Natural killer cell (primary cell): ENCODE data around the gene ANKRD7. TPM values are rescaled to one million over a fixed set of nuclear protein-coding genes. Genes with fewer than 3 reads are reported as not detected.

Experiments
- ATAC-seq, 3 donors: fragments of 150-1000 bp in 2 of 3; fragments of 200-7000 bp in 1 of 3; cut with Tn5 transposase; 1 replicate in 1 of 3; 2 replicates in 2 of 3; pipeline ENCODE4 v1.10.0; 2021; ENCODE audit warnings: mild to moderate bottlenecking in 2 of 3, moderate library complexity in 2 of 3
- DNase-seq, 2 donors: peaks; one replicate each; pipeline versions ENCODE4 v3.0.0 to v3.0.0-alpha.2; 2013 to 2021; ENCODE audit warnings: mixed read lengths in 1 of 2
- H3K27ac ChIP-seq: one replicate; pipeline ENCODE4 v1.5.1; 2013; ENCODE audit warnings: mild to moderate bottlenecking, low read length
- H3K27me3 ChIP-seq: one replicate; pipeline ENCODE4 v1.6.1; 2013; ENCODE audit warnings: low read length; ENCODE audit not compliant: control insufficient read depth, insufficient read depth
- H3K36me3 ChIP-seq: one replicate; pipeline ENCODE4 v1.6.1; 2013; ENCODE audit warnings: low read length; ENCODE audit not compliant: control insufficient read depth, insufficient read depth
- H3K4me1 ChIP-seq: one replicate; pipeline ENCODE4 v1.6.1; 2013; ENCODE audit warnings: low read length; ENCODE audit not compliant: control insufficient read depth, insufficient read depth
- H3K4me3 ChIP-seq: one replicate; pipeline ENCODE4 v1.5.1; 2013; ENCODE audit warnings: low read length
- H3K9me3 ChIP-seq: one replicate; pipeline ENCODE4 v1.6.1; 2013; ENCODE audit warnings: low read length; ENCODE audit not compliant: control insufficient read depth, insufficient read depth
- H3K27ac Mint-ChIP-seq, 2 donors: one replicate each; pipeline ENCODE4 v1.8.0; 2022; ENCODE audit warnings: mild to moderate bottlenecking in 2 of 2, mixed read lengths in 2 of 2, moderate library complexity in 1 of 2
- H3K27me3 Mint-ChIP-seq, 2 donors: one replicate each; pipeline ENCODE4 v1.8.0; 2022; ENCODE audit warnings: low read depth in 2 of 2, mixed read lengths in 2 of 2
- H3K36me3 Mint-ChIP-seq: one replicate; pipeline ENCODE4 v1.8.0; 2022; ENCODE audit warnings: mixed read lengths
- H3K4me1 Mint-ChIP-seq, 2 donors: one replicate each; pipeline ENCODE4 v1.8.0; 2022; ENCODE audit warnings: mixed read lengths in 2 of 2
- H3K4me3 Mint-ChIP-seq: one replicate; pipeline ENCODE4 v1.8.0; 2022; ENCODE audit warnings: mild to moderate bottlenecking, moderate library complexity, mixed read lengths
- H3K9me3 Mint-ChIP-seq, 2 donors: one replicate each; pipeline ENCODE4 v1.8.0; 2022; ENCODE audit warnings: mixed read lengths in 2 of 2
- CTCF ChIP-seq: fragments of 200-600 bp; IDR thresholded peaks from one replicate; pipeline ENCODE4 v1.8.0; 2022; ENCODE audit warnings: antibody characterized with exemption
- WGBS: methylation state at CpG from one replicate; pipeline ENCODE4 v1.1.7; 2013; ENCODE audit warnings: missing lambda C conversion rate; ENCODE audit not compliant: insufficient coverage; 5-methylcytosine and 5-hydroxymethylcytosine counted together
- intact Hi-C: fragments of 100-400 bp; cut with micrococcal nuclease; formaldehyde crosslinking; loops from one replicate; pipeline ENCODE4 v1.14.2; 2022
- total RNA-seq, 4 donors: library from RNA; stranded (reverse); fragments of 120-200 nt in 1 of 4; gene quantifications; one replicate each; pipeline versions ENCODE4 v1.2.3 to v1.2.4, GENCODE V29; 2013 to 2022

The ANKRD7 gene
- total RNA-seq, 3 donors from 2014 or later (not counting 1 experiment from before 2014, with no cell fraction given) = not detected

DNA sequence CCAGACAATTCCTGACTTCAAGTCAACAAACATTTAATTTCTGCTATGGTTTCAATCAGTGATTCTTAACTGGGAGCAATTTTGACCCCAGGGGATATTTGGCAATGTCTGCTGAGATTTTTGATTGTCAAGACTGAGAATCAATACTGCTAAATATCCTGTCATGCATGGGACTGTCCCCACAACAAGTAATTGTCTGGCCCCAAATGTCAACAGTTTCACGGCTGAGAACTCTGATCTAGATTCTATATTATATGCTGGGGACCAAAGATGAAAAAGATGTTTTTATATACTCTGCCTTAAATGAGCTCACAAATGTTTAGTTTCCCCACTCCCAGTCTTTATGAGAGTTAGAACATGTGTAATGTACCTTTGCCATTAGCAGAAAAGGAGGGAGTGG is 19.2 kb downstream of the ANKRD7 start:
- DNase-seq (no peak), ATAC-seq (no peak)
- H3K4me3 ChIP-seq = no peak overlapping the region
- H3K36me3 ChIP-seq = no peaks in the 10 kb centered on the region
- Mint-ChIP-seq H3K9me3 (peaks cover 2 to 4% of the 10 kb centered on the region in 2 donors), H3K4me3 (no peak overlapping the region), H3K36me3 (peaks cover 7% of the 10 kb centered on the region), H3K27ac (no peak overlapping the region), H3K27me3 (peaks cover 0 to 4% of the 10 kb centered on the region in 2 donors), H3K4me1 (no peaks in the 10 kb centered on the region)
- no peaks in the 10 kb centered on the region for H3K4me1 ChIP-seq
- no peak for TF ChIP-seq CTCF
- 75% methylated on average over 1 of the region's 1 CpG for WGBS
- intact Hi-C loops = no loop called here
- no peak overlapping the region for H3K27ac ChIP-seq
- no peaks in the 10 kb centered on the region for H3K9me3 ChIP-seq
- H3K27me3 ChIP-seq = no peaks in the 10 kb centered on the region

- intact Hi-C loops = no loop called here
- Mint-ChIP-seq H3K4me1 (no peaks in the 10 kb centered on the region), H3K27me3 (peaks cover 0 to 4% of the 10 kb centered on the region in 2 donors), H3K27ac (no peak overlapping the region), H3K36me3 (peaks cover 7% of the 10 kb centered on the region), H3K4me3 (no peak overlapping the region), H3K9me3 (peaks cover 2 to 4% of the 10 kb centered on the region in 2 donors)
- 9% methylated on average over 1 of the region's 2 CpGs for WGBS
- Histone ChIP-seq H3K9me3 (no peaks in the 10 kb centered on the region), H3K4me1 (no peaks in the 10 kb centered on the region), H3K27me3 (no peaks in the 10 kb centered on the region), H3K4me3 (no peak overlapping the region), H3K36me3 (no peaks in the 10 kb centered on the region), H3K27ac (no peak overlapping the region)
- ATAC-seq = no peak
- DNase-seq = no peak
- no peak for TF ChIP-seq CTCF
Measured at GRCh38 chr7:118245267-118246040, 20.9 kb downstream of the ANKRD7 start.

GRCh38 chr7:118250860-118251494 is 26.5 kb downstream of the ANKRD7 start:
- H3K4me3 Mint-ChIP-seq = no peak overlapping the region
- no peak overlapping the region for H3K27ac Mint-ChIP-seq
- TF ChIP-seq CTCF = no peak
- intact Hi-C loops = no loop called here
- no peak overlapping the region for H3K27ac ChIP-seq
- no peaks in the 10 kb centered on the region for H3K4me1 ChIP-seq
- no peaks in the 10 kb centered on the region for H3K36me3 ChIP-seq
- DNase-seq = no peak
- no peak overlapping the region for H3K4me3 ChIP-seq
- H3K9me3 Mint-ChIP-seq = peaks cover 2 to 4% of the 10 kb centered on the region in 2 donors
- H3K36me3 Mint-ChIP-seq = no peaks in the 10 kb centered on the region
- ATAC-seq = no peak
- WGBS = no CpG with 5 or more reads among the region's 4 CpGs
- H3K9me3 ChIP-seq = no peaks in the 10 kb centered on the region
- H3K27me3 Mint-ChIP-seq = peaks cover 5 to 7% of the 10 kb centered on the region in 2 donors
- no peaks in the 10 kb centered on the region for H3K4me1 Mint-ChIP-seq
- H3K27me3 ChIP-seq = no peaks in the 10 kb centered on the region
